Effector CD4-positive, alpha-beta T cell (primary cell): ENCODE results near the gene NR2E3.
"Not testable (repeated sequence)": the region's sequence is repeated elsewhere in the genome, so short reads cannot be mapped to it uniquely, and the experiment has no call there.

Experiments
- DNase-seq: peaks from one replicate; pipeline ENCODE4 v3.0.0-alpha.2; 2020

Gene NR2E3

GRCh38 chr15:71817351-71817750 is 7.0 kb downstream of the NR2E3 start:
- DNase-seq = no peak

- DNase-seq = no peak
Observed at GRCh38 chr15:71820127-71820526, 9.8 kb downstream of the NR2E3 start.

GRCh38 chr15:71821547-71822129 is 11.3 kb downstream of the NR2E3 start:
- no peak for DNase-seq

GRCh38 chr15:71822890-71823630 is 12.7 kb downstream of the NR2E3 start:
- DNase-seq = no peak

GRCh38 chr15:71823801-71824200 is 13.4 kb downstream of the NR2E3 start:
- DNase-seq = no peak

- no peak for DNase-seq
Observed at GRCh38 chr15:71825021-71825730, 14.8 kb downstream of the NR2E3 start.

- no peak for DNase-seq
Observed at GRCh38 chr15:71826196-71826595, 15.8 kb downstream of the NR2E3 start.

- no peak for DNase-seq
Observed at GRCh38 chr15:71830981-71831380, 20.6 kb downstream of the NR2E3 start.

- no peak for DNase-seq
Observed at GRCh38 chr15:71841563-71841962, 31.2 kb downstream of the NR2E3 start.

GRCh38 chr15:71844916-71845315 is 34.6 kb downstream of the NR2E3 start:
- no peak for DNase-seq

GRCh38 chr15:71853543-71853942 is 43.2 kb downstream of the NR2E3 start:
- no peak for DNase-seq

GRCh38 chr15:71858232-71858631 is 47.9 kb downstream of the NR2E3 start:
- DNase-seq = not testable (repeated sequence)
